ENCODE measurements around the gene MTF1. TPM values are rescaled to one million over a fixed set of nuclear protein-coding genes. Genes with fewer than 3 reads are reported as not detected.

The MTF1 gene
- total RNA-seq, 1 experiment from 2014 or later, result 21.2 TPM

DNA sequence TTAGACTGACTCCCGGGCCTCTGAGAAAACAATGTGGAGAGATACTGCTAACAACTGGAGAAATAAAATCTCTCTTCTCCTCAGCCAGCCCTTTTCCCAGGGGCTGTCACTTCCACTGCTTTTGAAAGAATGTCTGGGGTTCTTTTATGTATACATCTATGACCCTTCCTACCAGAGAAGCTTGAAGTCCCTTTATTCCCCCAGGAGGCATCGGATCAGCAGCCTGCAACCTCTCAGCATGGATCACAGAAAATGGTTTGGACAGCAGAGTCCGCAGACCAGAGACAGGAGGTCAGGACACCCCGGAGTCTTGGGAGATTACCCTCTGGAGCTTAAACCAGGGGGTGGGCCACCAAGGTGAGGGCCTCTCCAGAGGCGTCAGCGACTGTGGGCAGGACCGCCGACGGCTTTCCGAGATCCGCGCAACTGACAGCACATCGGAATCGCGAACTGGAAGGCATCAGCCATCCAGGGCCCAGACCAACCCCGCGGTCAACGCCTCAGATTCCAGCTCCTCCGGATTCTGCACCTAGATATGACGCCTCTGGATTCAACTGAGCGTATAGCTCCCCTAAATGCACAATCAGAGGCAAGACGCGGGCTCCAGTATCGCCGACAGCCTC, 95.5 kb downstream of the MTF1 start:
- no peaks in the 10 kb centered on the region for H3K9me3 ChIP-seq (ENCODE audit: control insufficient read depth in 1 of 2, insufficient read depth in 1 of 2, low read depth in 1 of 2, low read length in 2 of 2)
- no peak overlapping the region for H3K27ac ChIP-seq (ENCODE audit: low read depth, low read length)
- RAD21 ChIA-PET (ENCODE audit: low non-redundant PET in 1 of 2, low total read pairs in 2 of 2, uncharacterized antibody in 2 of 2, unreplicated experiment in 2 of 2), result no interaction called here
- H3K9me2 ChIP-seq (ENCODE audit: insufficient read depth), result no peaks in the 10 kb centered on the region
- BruUV-seq (replicated peaks), result no TSS peak
- H3K79me2 ChIP-seq (ENCODE audit: insufficient read depth, low read length), result no peaks in the 10 kb centered on the region
- H3K27me3 ChIP-seq (ENCODE audit: insufficient read depth, low read length), result peaks cover 43% of the 10 kb centered on the region
- DNase-seq (ENCODE audit: low read depth, low spot score) (no peak), ATAC-seq (no peak)
- CTCF ChIA-PET, result no interaction called here
- H3K36me3 ChIP-seq (ENCODE audit: control insufficient read depth in 1 of 2, insufficient read depth in 2 of 2, low read length in 2 of 2), result no peaks in the 10 kb centered on the region
- peaks cover 0 to 8% of the 10 kb centered on the region in 2 experiments; a peak in 1 of 4 replicates for H3K4me1 ChIP-seq (ENCODE audit: control insufficient read depth in 1 of 2, insufficient read depth in 2 of 2, low read length in 2 of 2)
- no peak for TF ChIP-seq ZFX (IDR thresholded peaks at IDR 0.05)
- TF ChIP-seq ELF1 (IDR thresholded peaks at IDR 0.05; ENCODE audit: borderline replicate concordance, low read depth), result no peak
- no peak for TF ChIP-seq SIN3A (IDR thresholded peaks at IDR 0.05; ENCODE audit: low read depth)
- no peak for TF ChIP-seq ZNF274 (IDR thresholded peaks at IDR 0.05; ENCODE audit: low read depth, low read length)
- TF ChIP-seq SRF (IDR thresholded peaks at IDR 0.05; ENCODE audit: low read depth), result no peak
- TF ChIP-seq, protein P1, sequence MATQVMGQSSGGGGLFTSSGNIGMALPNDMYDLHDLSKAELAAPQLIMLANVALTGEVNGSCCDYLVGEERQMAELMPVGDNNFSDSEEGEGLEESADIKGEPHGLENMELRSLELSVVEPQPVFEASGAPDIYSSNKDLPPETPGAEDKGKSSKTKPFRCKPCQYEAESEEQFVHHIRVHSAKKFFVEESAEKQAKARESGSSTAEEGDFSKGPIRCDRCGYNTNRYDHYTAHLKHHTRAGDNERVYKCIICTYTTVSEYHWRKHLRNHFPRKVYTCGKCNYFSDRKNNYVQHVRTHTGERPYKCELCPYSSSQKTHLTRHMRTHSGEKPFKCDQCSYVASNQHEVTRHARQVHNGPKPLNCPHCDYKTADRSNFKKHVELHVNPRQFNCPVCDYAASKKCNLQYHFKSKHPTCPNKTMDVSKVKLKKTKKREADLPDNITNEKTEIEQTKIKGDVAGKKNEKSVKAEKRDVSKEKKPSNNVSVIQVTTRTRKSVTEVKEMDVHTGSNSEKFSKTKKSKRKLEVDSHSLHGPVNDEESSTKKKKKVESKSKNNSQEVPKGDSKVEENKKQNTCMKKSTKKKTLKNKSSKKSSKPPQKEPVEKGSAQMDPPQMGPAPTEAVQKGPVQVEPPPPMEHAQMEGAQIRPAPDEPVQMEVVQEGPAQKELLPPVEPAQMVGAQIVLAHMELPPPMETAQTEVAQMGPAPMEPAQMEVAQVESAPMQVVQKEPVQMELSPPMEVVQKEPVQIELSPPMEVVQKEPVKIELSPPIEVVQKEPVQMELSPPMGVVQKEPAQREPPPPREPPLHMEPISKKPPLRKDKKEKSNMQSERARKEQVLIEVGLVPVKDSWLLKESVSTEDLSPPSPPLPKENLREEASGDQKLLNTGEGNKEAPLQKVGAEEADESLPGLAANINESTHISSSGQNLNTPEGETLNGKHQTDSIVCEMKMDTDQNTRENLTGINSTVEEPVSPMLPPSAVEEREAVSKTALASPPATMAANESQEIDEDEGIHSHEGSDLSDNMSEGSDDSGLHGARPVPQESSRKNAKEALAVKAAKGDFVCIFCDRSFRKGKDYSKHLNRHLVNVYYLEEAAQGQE (IDR thresholded peaks at IDR 0.05; ENCODE audit: low read depth), result no peak
- TF ChIP-seq, protein P2, sequence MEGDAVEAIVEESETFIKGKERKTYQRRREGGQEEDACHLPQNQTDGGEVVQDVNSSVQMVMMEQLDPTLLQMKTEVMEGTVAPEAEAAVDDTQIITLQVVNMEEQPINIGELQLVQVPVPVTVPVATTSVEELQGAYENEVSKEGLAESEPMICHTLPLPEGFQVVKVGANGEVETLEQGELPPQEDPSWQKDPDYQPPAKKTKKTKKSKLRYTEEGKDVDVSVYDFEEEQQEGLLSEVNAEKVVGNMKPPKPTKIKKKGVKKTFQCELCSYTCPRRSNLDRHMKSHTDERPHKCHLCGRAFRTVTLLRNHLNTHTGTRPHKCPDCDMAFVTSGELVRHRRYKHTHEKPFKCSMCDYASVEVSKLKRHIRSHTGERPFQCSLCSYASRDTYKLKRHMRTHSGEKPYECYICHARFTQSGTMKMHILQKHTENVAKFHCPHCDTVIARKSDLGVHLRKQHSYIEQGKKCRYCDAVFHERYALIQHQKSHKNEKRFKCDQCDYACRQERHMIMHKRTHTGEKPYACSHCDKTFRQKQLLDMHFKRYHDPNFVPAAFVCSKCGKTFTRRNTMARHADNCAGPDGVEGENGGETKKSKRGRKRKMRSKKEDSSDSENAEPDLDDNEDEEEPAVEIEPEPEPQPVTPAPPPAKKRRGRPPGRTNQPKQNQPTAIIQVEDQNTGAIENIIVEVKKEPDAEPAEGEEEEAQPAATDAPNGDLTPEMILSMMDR (IDR thresholded peaks at IDR 0.05 in 2 of 3, conservative IDR thresholded peaks at IDR 0.05 in 1 of 3; ENCODE audit: borderline replicate concordance in 1 of 3, insufficient read depth in 1 of 3, low read depth in 2 of 3, low read length in 2 of 3), result no peak
- TF ChIP-seq, protein P3, sequence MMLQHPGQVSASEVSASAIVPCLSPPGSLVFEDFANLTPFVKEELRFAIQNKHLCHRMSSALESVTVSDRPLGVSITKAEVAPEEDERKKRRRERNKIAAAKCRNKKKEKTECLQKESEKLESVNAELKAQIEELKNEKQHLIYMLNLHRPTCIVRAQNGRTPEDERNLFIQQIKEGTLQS (IDR thresholded peaks at IDR 0.05), result no peak
- H3K9ac ChIP-seq (ENCODE audit: low read length), result no peak overlapping the region
- H3K4me2 ChIP-seq (ENCODE audit: low read length), result no peak overlapping the region
- intact Hi-C loops (cut with micrococcal nuclease), result no loop called here
- POLR2A ChIA-PET, result no interaction called here
- H3K4me3 ChIP-seq (replicated peaks in 1 of 2; ENCODE audit: low read depth in 1 of 2, low read length in 2 of 2), result no peak overlapping the region
- no peaks in the 10 kb centered on the region for H4K20me1 ChIP-seq (ENCODE audit: insufficient read depth)
- H2AFZ ChIP-seq (ENCODE audit: low read depth, low read length, poor library complexity, severe bottlenecking), result no peak overlapping the region
